ENCODE results near the gene ICAM4.

DNA sequence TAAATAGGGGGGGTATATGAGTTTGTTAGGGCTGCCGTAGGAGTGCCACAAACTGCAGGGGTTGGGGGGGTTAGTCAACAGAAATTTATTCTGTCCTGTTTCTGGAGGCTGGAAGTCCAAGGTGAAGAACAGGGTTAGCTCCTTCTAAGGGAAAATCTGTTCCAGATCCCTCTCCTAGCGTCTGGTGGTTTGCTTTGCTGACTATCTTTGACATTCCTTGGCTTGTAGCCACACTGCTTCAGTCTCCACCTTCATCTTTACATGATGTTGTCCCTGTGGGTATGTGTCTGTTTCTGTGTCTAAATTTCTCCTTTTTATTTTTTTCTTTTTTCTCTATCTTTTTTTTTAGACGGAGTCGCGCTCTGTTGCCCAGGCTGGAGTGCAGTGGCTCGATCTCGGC lies 24.0 kb upstream of the ICAM4 start:
- TF ChIP-seq ZNF232 (CRISPR knock-in tag; IDR thresholded peaks at IDR 0.05) (no peak), POLR2A (conservative IDR thresholded peaks at IDR 0.05) (no peak), GABPA (tag; conservative IDR thresholded peaks at IDR 0.05; ENCODE audit: low read depth) (no peak), ZNF133 (CRISPR knock-in tag; IDR thresholded peaks at IDR 0.05) (no peak)
- TF ChIP-seq, protein P1, sequence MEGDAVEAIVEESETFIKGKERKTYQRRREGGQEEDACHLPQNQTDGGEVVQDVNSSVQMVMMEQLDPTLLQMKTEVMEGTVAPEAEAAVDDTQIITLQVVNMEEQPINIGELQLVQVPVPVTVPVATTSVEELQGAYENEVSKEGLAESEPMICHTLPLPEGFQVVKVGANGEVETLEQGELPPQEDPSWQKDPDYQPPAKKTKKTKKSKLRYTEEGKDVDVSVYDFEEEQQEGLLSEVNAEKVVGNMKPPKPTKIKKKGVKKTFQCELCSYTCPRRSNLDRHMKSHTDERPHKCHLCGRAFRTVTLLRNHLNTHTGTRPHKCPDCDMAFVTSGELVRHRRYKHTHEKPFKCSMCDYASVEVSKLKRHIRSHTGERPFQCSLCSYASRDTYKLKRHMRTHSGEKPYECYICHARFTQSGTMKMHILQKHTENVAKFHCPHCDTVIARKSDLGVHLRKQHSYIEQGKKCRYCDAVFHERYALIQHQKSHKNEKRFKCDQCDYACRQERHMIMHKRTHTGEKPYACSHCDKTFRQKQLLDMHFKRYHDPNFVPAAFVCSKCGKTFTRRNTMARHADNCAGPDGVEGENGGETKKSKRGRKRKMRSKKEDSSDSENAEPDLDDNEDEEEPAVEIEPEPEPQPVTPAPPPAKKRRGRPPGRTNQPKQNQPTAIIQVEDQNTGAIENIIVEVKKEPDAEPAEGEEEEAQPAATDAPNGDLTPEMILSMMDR (IDR thresholded peaks at IDR 0.05 in 2 of 3, conservative IDR thresholded peaks at IDR 0.05 in 1 of 3; ENCODE audit: insufficient read depth in 2 of 3, low read depth in 1 of 3, low read length in 3 of 3) = no peak
